GM12878 (cell line): ENCODE results near the gene NKD2. TPM values are rescaled to one million over a fixed set of nuclear protein-coding genes. Genes with fewer than 3 reads are reported as not detected.

Experiments
- ATAC-seq: fragments of 200-7000 bp; cut with Tn5 transposase; 3 replicates; pipeline ENCODE4 v1.9.1; 2020; ENCODE audit warnings: mild to moderate bottlenecking, moderate library complexity
- BruUV-seq: library from RNA; stranded (reverse); fragments of 400-500 nt; replicated peaks from 2 replicates; lab custom pipeline; 2021; lab: Mats Ljungman, UMichigan
- CTCF ChIA-PET: fragments of 300-600 bp; sonication (Branson Sonifier 250); formaldehyde crosslinking; extraction: SDS; loops from one replicate; lab custom pipeline; 2021; ENCODE audit warnings: inconsistent platforms; lab: Yijun Ruan, JAX
- POLR2A ChIA-PET: fragments of 350-600 bp; formaldehyde crosslinking; extraction: SDS; loops from one replicate; lab custom pipeline; 2021; ENCODE audit warnings: inconsistent platforms; lab: Charles Lee
- RAD21 ChIA-PET: fragments of 300-600 bp; sonication (Branson Sonifier 250); formaldehyde crosslinking; loops from one replicate; lab custom pipeline; 2023; ENCODE audit warnings: antibody characterized with exemption; ENCODE audit not compliant: unreplicated experiment; lab: Charles Lee
- SMC1A ChIA-PET: fragments of 300-600 bp; sonication (Branson Sonifier 250); formaldehyde crosslinking; loops from one replicate; lab custom pipeline; 2023; ENCODE audit not compliant: unreplicated experiment, uncharacterized antibody; lab: Charles Lee
- DNase-seq: peaks from one replicate; pipeline ENCODE4 v3.0.0-alpha.2; 2011; ENCODE audit warnings: low read depth, low spot score
- FAIRE-seq: peaks from 3 replicates; lab custom pipeline; 2011; peaks lifted over from hg19 to GRCh38; lab: Jason Lieb, UNC
- H2AFZ ChIP-seq: 2 replicates; pipeline ENCODE4 v1.6.0; 2011; ENCODE audit warnings: low read depth, low read length, control low read depth; ENCODE audit not compliant: control insufficient read depth
- H3K27ac ChIP-seq: 2 replicates; pipeline ENCODE4 v1.5.1; 2011; ENCODE audit warnings: control low read depth; ENCODE audit not compliant: control insufficient read depth, insufficient read depth
- H3K27me3 ChIP-seq, 2 experiments: replicated peaks in 1 of 2; 2 replicates each; pipeline versions ENCODE4 v1.6.0 to v1.6.1; 2011; ENCODE audit warnings: low read length in 1 of 2; ENCODE audit not compliant: control insufficient read depth in 2 of 2, insufficient read depth in 2 of 2
- H3K36me3 ChIP-seq, 2 experiments: 2 replicates each; pipeline ENCODE4 v1.5.1; 2011; ENCODE audit warnings: low read length in 1 of 2; ENCODE audit not compliant: control insufficient read depth in 2 of 2, insufficient read depth in 2 of 2
- H3K4me1 ChIP-seq: 2 replicates; pipeline ENCODE4 v1.6.1; 2011; ENCODE audit warnings: mild to moderate bottlenecking, low read length, moderate library complexity, mixed read lengths; ENCODE audit not compliant: control insufficient read depth, insufficient read depth
- H3K4me2 ChIP-seq: 2 replicates; pipeline ENCODE4 v1.6.0; 2011; ENCODE audit warnings: control low read depth; ENCODE audit not compliant: control insufficient read depth, insufficient read depth
- H3K4me3 ChIP-seq: fragments of 200-600 bp; sonication (generic); 2 replicates; pipeline ENCODE4 v1.5.1; 2016
- H3K79me2 ChIP-seq: 2 replicates; pipeline ENCODE4 v1.6.0; 2011; ENCODE audit warnings: low read length; ENCODE audit not compliant: control insufficient read depth, insufficient read depth
- H3K9ac ChIP-seq: 2 replicates; pipeline ENCODE4 v1.8.0; 2011; ENCODE audit warnings: low read length, control low read depth, mixed read lengths; ENCODE audit not compliant: control insufficient read depth, insufficient read depth
- H3K9me3 ChIP-seq: replicated peaks from 3 replicates; pipeline ENCODE4 v1.5.1; 2011; ENCODE audit warnings: mild to moderate bottlenecking, low read length; ENCODE audit not compliant: control insufficient read depth, insufficient read depth
- H4K20me1 ChIP-seq: 2 replicates; pipeline ENCODE4 v1.6.0; 2011; ENCODE audit not compliant: control insufficient read depth, insufficient read depth
- BHLHE40 ChIP-seq, 2 experiments: fragments of 450-650 bp in 1 of 2; IDR thresholded peaks; 2 replicates each; pipeline ENCODE4 v1.6.1; 2011 to 2017; ENCODE audit warnings: low read depth in 2 of 2, borderline replicate concordance in 1 of 2, improper control_type of control experiment in 1 of 2, low read length in 1 of 2, mild to moderate bottlenecking in 1 of 2
- E4F1 ChIP-seq: fragments of 450-650 bp; IDR thresholded peaks from 2 replicates; pipeline ENCODE4 v1.6.1; 2018; ENCODE audit warnings: borderline replicate concordance, mild to moderate bottlenecking; ENCODE audit not compliant: partially characterized antibody
- WGBS: methylation state at CpG from one replicate; pipeline ENCODE4 v1.1.6; 2016; ENCODE audit warnings: low lambda C conversion rate; ENCODE audit not compliant: insufficient replicate concordance, insufficient coverage; ENCODE audit errors: missing lambda C conversion rate; 5-methylcytosine and 5-hydroxymethylcytosine counted together
- in situ Hi-C: fragments of 300-500 bp; cut with MboI; formaldehyde crosslinking; loops from 9 replicates; pipeline ENCODE4 v1.14.3; 2018; ENCODE audit warnings: mixed read lengths
- intact Hi-C: fragments of 100-400 bp; cut with micrococcal nuclease; formaldehyde crosslinking; loops from one replicate; pipeline ENCODE4 v1.14.2; 2022; ENCODE audit not compliant: unreplicated experiment
- polyA plus RNA-seq, 11 experiments: library from polyadenylated mRNA; depleted of rRNA in 4 of 11; unstranded in 6 of 11; stranded (reverse) in 5 of 11; fragments of >200 nt; fragmentation: Nextera tagmentation in 4 of 11; fragmentation: Illumina TruSeq in 1 of 11; extraction: Ambion mirVana in 4 of 11; extraction: Trizol in 1 of 11; gene quantifications; 1 replicate in 1 of 11; 2 replicates in 10 of 11; pipeline versions ENCODE4 v1.2.1 to v1.2.3, GENCODE V29; 2011 to 2016; ENCODE audit warnings: inconsistent platforms in 2 of 11, missing spikeins in 2 of 11, low read depth in 1 of 11
- total RNA-seq, 4 experiments: library from RNA; depleted of rRNA in 3 of 4; stranded (reverse); fragments of >200 nt in 3 of 4; fragmentation: Illumina TruSeq in 1 of 4; extraction: Trizol in 1 of 4; gene quantifications; 2 replicates each; pipeline versions ENCODE4 v1.2.1 to v1.2.3, GENCODE V29; 2013 to 2021

NKD2 gene
- total and polyA plus RNA-seq, 10 of the 15 experiments (the other 5 are each of a cell fraction or from before 2014, with no cell fraction given): 0.20 to 0.83 (median 0.26) TPM; not detected in 7

- TF ChIP-seq E4F1 (no peak), BHLHE40 (IDR thresholded peaks at IDR 0.05; ENCODE audit: borderline replicate concordance in 1 of 2, low read depth in 2 of 2, low read length in 1 of 2) (peak in 1 of 2 experiments; percentile 27; a peak in 1 of 4 replicates)
- TF ChIP-seq, all 136 proteins: peak for 1
- intact Hi-C loops (no loop called here), in situ Hi-C loops (no loop called here)
- SMC1A ChIA-PET: no interaction called here
- 35% methylated on average over 23 of the region's 47 CpGs for WGBS
- Histone ChIP-seq H4K20me1 (no peaks in the 10 kb centered on the region), H3K9me3 (no peaks in the 10 kb centered on the region), H3K79me2 (no peaks in the 10 kb centered on the region), H3K27me3 (peaks cover 0 to 4% of the 10 kb centered on the region in 2 experiments; a peak in 2 of 4 replicates), H3K27ac (no peak overlapping the region), H2AFZ (no peak overlapping the region), H3K36me3 (no peaks in the 10 kb centered on the region), H3K4me2 (no peak overlapping the region), H3K9ac (no peak overlapping the region), H3K4me3 (no peak overlapping the region), H3K4me1 (peaks cover 29% of the 10 kb centered on the region)
- POLR2A ChIA-PET: no interaction called here
- no TSS peak for BruUV-seq
- ATAC-seq (no peak), DNase-seq (no peak), FAIRE-seq (no peak)
- RAD21 ChIA-PET: no interaction called here
- CTCF ChIA-PET: interaction anchor here (1.6 kb wide), 1 partner anchor 14 kb away, joined by 3 read pairs; no protein-coding TSS in a partner anchor
These were observed 48.7 kb upstream of the NKD2 start for GRCh38 chr5:959581-960531.
